ENCODE measurements around the gene ASB18. TPM values are rescaled to one million over a fixed set of nuclear protein-coding genes. Genes with fewer than 3 reads are reported as not detected.

The ASB18 gene
- total and polyA plus RNA-seq, 4 donors, result not detected

DNA sequence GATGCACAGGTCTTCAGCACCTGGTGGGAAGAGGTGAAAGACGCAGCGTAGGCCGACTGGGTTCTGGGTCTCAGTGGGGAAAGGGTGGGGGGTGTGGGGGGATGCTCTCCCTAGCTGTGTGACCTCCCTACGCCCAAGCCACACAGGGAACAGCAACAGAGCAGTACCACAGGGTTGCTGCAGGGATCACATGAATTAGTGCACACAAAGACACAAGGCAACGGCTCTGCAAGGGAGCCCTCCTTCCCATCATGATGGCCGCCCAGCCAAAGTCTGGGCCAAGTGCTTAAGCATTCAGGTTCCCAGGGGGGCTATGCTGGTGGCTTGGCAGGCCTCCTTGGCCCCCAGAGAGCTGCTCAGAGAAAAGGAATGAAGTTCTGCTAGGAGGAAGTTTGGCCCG is 67.8 kb downstream of the ASB18 start:
- Histone ChIP-seq H3K27ac (ENCODE audit: low read depth in 1 of 2, low read length in 2 of 2) (no peak overlapping the region), H3K9ac (ENCODE audit: low read depth in 1 of 2, low read length in 2 of 2) (no peak overlapping the region), H3K36me3 (ENCODE audit: control insufficient read depth in 4 of 4, insufficient read depth in 3 of 4, low read depth in 1 of 4, low read length in 3 of 4) (no peaks in the 10 kb centered on the region), H3K27me3 (ENCODE audit: control insufficient read depth in 4 of 4, insufficient read depth in 4 of 4, low read length in 3 of 4) (no peaks in the 10 kb centered on the region), H3K9me3 (ENCODE audit: control insufficient read depth in 4 of 4, low read length in 3 of 4) (no peaks in the 10 kb centered on the region), H3K4me3 (ENCODE audit: low read depth in 1 of 3, low read length in 3 of 3) (no peak overlapping the region), H3K4me1 (ENCODE audit: control insufficient read depth in 4 of 4, insufficient read depth in 4 of 4, low read length in 3 of 4) (no peaks in the 10 kb centered on the region)
- TF ChIP-seq, protein P1, sequence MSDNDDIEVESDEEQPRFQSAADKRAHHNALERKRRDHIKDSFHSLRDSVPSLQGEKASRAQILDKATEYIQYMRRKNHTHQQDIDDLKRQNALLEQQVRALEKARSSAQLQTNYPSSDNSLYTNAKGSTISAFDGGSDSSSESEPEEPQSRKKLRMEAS (IDR thresholded peaks at IDR 0.05), result no peak
- TF ChIP-seq, protein P2, sequence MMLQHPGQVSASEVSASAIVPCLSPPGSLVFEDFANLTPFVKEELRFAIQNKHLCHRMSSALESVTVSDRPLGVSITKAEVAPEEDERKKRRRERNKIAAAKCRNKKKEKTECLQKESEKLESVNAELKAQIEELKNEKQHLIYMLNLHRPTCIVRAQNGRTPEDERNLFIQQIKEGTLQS (IDR thresholded peaks at IDR 0.05), result no peak
- no peak for TF ChIP-seq TAF1 (conservative IDR thresholded peaks at IDR 0.05)
- TF ChIP-seq, protein P3, sequence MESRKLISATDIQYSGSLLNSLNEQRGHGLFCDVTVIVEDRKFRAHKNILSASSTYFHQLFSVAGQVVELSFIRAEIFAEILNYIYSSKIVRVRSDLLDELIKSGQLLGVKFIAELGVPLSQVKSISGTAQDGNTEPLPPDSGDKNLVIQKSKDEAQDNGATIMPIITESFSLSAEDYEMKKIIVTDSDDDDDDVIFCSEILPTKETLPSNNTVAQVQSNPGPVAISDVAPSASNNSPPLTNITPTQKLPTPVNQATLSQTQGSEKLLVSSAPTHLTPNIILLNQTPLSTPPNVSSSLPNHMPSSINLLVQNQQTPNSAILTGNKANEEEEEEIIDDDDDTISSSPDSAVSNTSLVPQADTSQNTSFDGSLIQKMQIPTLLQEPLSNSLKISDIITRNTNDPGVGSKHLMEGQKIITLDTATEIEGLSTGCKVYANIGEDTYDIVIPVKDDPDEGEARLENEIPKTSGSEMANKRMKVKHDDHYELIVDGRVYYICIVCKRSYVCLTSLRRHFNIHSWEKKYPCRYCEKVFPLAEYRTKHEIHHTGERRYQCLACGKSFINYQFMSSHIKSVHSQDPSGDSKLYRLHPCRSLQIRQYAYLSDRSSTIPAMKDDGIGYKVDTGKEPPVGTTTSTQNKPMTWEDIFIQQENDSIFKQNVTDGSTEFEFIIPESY (IDR thresholded peaks at IDR 0.05), result no peak
- TF ChIP-seq, protein P4, sequence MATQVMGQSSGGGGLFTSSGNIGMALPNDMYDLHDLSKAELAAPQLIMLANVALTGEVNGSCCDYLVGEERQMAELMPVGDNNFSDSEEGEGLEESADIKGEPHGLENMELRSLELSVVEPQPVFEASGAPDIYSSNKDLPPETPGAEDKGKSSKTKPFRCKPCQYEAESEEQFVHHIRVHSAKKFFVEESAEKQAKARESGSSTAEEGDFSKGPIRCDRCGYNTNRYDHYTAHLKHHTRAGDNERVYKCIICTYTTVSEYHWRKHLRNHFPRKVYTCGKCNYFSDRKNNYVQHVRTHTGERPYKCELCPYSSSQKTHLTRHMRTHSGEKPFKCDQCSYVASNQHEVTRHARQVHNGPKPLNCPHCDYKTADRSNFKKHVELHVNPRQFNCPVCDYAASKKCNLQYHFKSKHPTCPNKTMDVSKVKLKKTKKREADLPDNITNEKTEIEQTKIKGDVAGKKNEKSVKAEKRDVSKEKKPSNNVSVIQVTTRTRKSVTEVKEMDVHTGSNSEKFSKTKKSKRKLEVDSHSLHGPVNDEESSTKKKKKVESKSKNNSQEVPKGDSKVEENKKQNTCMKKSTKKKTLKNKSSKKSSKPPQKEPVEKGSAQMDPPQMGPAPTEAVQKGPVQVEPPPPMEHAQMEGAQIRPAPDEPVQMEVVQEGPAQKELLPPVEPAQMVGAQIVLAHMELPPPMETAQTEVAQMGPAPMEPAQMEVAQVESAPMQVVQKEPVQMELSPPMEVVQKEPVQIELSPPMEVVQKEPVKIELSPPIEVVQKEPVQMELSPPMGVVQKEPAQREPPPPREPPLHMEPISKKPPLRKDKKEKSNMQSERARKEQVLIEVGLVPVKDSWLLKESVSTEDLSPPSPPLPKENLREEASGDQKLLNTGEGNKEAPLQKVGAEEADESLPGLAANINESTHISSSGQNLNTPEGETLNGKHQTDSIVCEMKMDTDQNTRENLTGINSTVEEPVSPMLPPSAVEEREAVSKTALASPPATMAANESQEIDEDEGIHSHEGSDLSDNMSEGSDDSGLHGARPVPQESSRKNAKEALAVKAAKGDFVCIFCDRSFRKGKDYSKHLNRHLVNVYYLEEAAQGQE (IDR thresholded peaks at IDR 0.05), result no peak
- no peak for TF ChIP-seq SP1 (IDR thresholded peaks at IDR 0.05)
- TF ChIP-seq GABPA (IDR thresholded peaks at IDR 0.05 in 1 of 2, conservative IDR thresholded peaks at IDR 0.05 in 1 of 2), result no peak
- no peak for TF ChIP-seq HNF4G (IDR thresholded peaks at IDR 0.05)
- TF ChIP-seq EGR1 (IDR thresholded peaks at IDR 0.05; ENCODE audit: low read depth in 2 of 2), result no peak
- no peak for TF ChIP-seq FOXA1 (IDR thresholded peaks at IDR 0.05)
- TF ChIP-seq RXRA (IDR thresholded peaks at IDR 0.05), result no peak
- WGBS, result 76% methylated on average over 7 of the region's 7 CpGs
- no peak for DNase-seq (ENCODE audit: low spot score)

DNA sequence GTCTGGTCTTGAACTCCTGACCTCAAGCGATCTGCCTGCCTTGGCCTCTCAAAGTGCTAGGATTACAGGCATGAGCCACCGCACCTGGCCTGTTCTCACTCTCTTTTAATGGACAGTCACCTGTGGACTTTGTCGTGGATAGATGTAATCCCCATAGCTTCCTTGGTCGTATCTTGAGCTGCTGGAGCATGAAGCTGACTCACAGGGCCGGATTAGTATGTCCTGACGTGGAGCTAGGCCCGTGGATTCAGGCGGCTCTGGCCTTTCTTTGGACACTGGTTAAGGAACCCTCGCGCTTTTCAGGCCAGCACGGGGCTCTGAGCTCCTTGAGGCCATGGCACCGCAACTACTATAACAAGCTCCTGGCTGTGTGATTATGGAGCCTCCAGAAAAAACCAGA is 68.5 kb downstream of the ASB18 start:
- Histone ChIP-seq H3K4me1 (ENCODE audit: control insufficient read depth in 4 of 4, insufficient read depth in 4 of 4, low read length in 3 of 4) (no peaks in the 10 kb centered on the region), H3K9ac (ENCODE audit: low read depth in 1 of 2, low read length in 2 of 2) (no peak overlapping the region), H3K27me3 (ENCODE audit: control insufficient read depth in 4 of 4, insufficient read depth in 4 of 4, low read length in 3 of 4) (no peaks in the 10 kb centered on the region), H3K36me3 (ENCODE audit: control insufficient read depth in 4 of 4, insufficient read depth in 3 of 4, low read depth in 1 of 4, low read length in 3 of 4) (no peaks in the 10 kb centered on the region), H3K4me3 (ENCODE audit: low read depth in 1 of 3, low read length in 3 of 3) (no peak overlapping the region), H3K27ac (ENCODE audit: low read depth in 1 of 2, low read length in 2 of 2) (no peak overlapping the region), H3K9me3 (ENCODE audit: control insufficient read depth in 4 of 4, low read length in 3 of 4) (no peaks in the 10 kb centered on the region)
- 87% methylated on average over 12 of the region's 12 CpGs for WGBS
- DNase-seq (ENCODE audit: low spot score), result no peak
- no peak for TF ChIP-seq HNF4A (conservative IDR thresholded peaks at IDR 0.05)
- TF ChIP-seq, protein P1 (IDR thresholded peaks at IDR 0.05), result no peak
- TF ChIP-seq, protein P3 (IDR thresholded peaks at IDR 0.05), result no peak
- TF ChIP-seq JUND (IDR thresholded peaks at IDR 0.05), result no peak
- TF ChIP-seq NR2F2 (IDR thresholded peaks at IDR 0.05), result no peak
- no peak for TF ChIP-seq YY1 (IDR thresholded peaks at IDR 0.05)
- TF ChIP-seq EGR1 (IDR thresholded peaks at IDR 0.05; ENCODE audit: low read depth in 2 of 2), result no peak
- TF ChIP-seq SP1 (IDR thresholded peaks at IDR 0.05), result no peak
- TF ChIP-seq, protein P5, sequence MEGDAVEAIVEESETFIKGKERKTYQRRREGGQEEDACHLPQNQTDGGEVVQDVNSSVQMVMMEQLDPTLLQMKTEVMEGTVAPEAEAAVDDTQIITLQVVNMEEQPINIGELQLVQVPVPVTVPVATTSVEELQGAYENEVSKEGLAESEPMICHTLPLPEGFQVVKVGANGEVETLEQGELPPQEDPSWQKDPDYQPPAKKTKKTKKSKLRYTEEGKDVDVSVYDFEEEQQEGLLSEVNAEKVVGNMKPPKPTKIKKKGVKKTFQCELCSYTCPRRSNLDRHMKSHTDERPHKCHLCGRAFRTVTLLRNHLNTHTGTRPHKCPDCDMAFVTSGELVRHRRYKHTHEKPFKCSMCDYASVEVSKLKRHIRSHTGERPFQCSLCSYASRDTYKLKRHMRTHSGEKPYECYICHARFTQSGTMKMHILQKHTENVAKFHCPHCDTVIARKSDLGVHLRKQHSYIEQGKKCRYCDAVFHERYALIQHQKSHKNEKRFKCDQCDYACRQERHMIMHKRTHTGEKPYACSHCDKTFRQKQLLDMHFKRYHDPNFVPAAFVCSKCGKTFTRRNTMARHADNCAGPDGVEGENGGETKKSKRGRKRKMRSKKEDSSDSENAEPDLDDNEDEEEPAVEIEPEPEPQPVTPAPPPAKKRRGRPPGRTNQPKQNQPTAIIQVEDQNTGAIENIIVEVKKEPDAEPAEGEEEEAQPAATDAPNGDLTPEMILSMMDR (IDR thresholded peaks at IDR 0.05; ENCODE audit: low read depth, low read length, missing input control), result no peak
- TF ChIP-seq, protein P2 (IDR thresholded peaks at IDR 0.05), result no peak
- no peak for TF ChIP-seq GABPA (IDR thresholded peaks at IDR 0.05 in 1 of 2, conservative IDR thresholded peaks at IDR 0.05 in 1 of 2)
- TF ChIP-seq HNF4G (IDR thresholded peaks at IDR 0.05), result no peak
- TF ChIP-seq TAF1 (conservative IDR thresholded peaks at IDR 0.05), result no peak
- TF ChIP-seq RXRA (IDR thresholded peaks at IDR 0.05), result no peak
- TF ChIP-seq, protein P4 (IDR thresholded peaks at IDR 0.05), result no peak
- no peak for TF ChIP-seq RAD21 (IDR thresholded peaks at IDR 0.05)
